GM12891 (cell line): ENCODE data around the gene PTPN4.

Experiments
- POLR2A ChIP-seq: IDR thresholded peaks from 2 replicates; pipeline ENCODE4 v1.6.1; 2011; ENCODE audit warnings: low read depth, low read length, control low read depth
- POLR2AphosphoS5 ChIP-seq: IDR thresholded peaks from 2 replicates; pipeline ENCODE4 v1.6.1; 2011; ENCODE audit warnings: low read depth, low read length, control low read depth

DNA sequence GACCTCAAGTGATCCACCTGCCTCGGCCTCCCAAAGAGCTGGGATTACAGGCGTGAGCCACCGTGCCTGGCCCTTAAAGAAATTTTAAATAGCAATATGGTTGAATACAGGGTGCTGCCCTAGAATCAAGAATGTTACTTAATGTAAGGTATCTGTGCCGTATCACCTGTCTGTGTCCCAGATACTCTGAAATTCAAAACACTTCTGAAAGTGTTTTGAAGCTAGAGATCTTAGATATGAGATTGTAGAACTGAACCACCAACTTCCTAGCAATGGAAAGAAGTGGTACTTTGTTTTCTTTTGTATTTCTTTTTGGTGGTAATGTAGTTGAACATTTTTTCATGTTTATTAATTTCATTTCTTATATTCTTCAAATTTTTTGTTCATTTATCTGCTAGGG is 13.0 kb downstream of the PTPN4 start:
- no peak for TF ChIP-seq POLR2A
- TF ChIP-seq POLR2AphosphoS5 = no peak
